Colon (tissue), 2 donors: ENCODE results near the gene HIP1.
"Not testable (repeated sequence)": the region's sequence is repeated elsewhere in the genome, so short reads cannot be mapped to it uniquely, and the experiment has no call there.

Experiments used
- FAIRE-seq: peaks from 2 replicates; lab custom pipeline; 2012; peaks lifted over from hg19 to GRCh38; lab: Jason Lieb, UNC
- donor health status: control.
- donor health status: control.

HIP1 gene

DNA sequence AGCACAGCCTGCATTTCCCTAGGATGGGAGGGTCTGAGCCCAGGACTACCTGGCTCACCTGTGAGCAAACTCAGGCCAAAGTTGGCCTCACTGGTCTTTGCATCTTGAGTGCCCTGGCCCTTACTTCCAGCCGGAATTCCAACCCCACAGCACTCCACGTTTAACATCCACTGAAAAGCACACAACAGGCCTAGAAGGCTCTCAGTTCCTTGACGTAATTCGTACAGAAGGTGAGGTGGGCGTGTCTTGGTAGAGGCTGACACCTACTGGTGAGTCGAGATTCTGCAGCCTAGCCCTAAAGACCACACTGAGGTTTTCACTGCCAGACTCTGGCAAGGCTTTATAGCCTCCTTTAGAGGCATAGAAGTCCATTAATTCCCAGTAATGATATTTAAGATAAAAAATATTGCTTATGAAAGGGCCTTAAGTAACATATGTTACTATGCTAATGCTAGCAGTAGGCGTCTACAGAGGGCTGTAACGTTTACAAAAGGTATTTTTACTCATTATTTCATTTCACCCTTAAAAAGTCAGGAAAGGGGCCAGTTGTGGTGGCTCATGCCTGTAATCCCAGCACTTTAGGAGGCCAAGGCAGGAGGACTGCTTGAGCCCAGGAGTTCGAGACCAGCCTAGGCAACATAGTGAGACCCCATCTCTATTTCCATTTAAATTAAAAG, 95.8 kb downstream of the HIP1 start:
- no peak for FAIRE-seq

DNA sequence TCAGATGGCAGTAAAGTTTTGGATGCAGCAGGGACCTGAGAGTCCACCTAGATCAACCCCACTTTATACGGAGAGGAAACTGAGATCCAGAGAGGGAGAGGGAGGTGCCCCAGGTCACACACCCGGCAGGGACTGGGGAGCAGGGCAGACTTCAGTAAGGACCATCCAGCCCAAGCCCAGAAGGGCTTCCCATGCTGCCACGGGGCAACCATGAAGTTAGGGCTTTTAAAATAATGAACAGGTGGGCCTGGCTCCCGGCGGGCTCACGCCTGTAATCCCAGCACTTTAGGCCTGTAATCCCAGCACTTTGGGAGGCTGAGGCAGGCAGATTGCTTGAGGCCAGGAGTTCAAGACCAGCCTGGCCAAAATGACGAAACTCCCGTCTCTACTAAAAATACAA, 98.5 kb downstream of the HIP1 start:
- FAIRE-seq = no peak

DNA sequence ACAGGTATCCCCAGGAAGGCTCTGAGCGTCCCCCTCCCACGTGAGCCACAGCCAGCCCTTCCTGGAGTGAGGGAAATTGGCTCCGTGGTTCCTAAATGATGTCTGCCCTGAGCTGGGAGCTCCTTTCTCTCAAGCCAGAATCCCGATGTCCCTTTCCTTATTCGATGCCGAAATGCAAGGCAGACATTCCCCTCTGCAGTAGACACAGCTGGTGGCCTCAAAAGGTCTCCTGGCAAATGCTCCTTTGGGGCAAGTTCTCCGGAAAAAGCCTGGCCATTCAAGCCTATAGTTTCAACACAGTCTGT, 98.9 kb downstream of the HIP1 start:
- FAIRE-seq = no peak

DNA sequence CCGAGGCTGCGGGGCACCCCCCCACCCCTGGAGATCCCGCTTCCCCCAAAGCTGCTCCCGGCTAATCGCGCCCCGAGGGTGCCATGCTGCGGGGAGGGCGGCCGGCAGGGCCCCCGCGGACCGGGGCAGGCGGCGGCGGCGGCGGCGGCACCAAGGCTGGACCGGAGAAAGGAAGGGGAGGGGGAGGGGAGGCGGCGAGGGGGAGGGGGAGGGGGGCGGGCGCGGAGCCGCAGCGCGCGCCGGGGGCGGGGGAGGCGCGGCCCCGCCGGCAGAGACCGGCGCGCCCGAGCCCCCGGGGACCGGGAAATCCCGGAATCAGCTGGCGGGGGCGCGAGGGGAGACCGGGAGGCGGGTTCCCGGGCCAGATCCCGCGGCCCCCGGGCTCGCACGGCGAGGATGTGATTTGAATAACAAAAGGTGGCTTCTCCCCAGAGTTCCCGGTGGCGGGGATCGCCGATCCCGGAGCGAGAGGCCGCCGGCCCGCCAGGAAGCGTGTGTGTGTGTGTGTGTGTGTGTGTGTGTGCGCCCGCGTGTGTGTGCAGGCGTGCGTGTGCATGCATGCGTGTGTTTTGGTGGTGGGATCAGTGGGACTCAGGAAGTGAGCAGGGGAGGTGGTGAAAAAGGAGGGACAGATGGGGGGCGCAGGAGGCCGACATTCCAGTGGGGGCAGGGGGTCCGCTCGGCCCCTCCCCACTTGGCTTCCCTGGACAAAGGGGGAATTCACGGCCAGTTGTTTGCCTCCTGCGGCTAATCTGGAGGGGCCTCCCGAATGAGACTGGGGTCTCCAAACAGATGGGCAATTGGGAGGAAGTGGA, 99.5 kb downstream of the HIP1 start:
- no peak for FAIRE-seq

DNA sequence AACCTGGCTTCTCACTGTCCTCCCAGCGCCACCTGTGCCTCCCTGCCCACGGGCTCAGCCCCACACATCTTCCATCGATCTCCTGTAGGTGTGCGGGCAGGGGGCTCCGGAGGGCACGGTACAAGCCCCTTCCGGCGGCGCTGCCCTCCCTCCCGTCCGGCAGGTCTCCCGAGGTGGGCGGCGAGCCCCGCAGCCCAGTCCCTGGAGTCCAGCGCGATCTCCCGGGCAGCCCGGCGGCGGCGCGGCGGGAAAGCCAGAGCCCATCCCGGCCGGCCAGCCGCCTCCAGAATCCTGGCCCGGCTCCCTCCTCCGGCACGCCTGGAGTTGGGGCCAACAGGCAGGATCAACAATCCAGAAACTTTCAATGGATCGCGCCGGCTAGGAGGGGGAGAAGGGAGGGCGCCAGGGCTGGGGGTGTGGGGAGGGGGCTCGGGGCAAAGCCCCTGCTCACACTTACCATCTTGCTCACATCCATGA, 100.1 kb downstream of the HIP1 start:
- no peak for FAIRE-seq

DNA sequence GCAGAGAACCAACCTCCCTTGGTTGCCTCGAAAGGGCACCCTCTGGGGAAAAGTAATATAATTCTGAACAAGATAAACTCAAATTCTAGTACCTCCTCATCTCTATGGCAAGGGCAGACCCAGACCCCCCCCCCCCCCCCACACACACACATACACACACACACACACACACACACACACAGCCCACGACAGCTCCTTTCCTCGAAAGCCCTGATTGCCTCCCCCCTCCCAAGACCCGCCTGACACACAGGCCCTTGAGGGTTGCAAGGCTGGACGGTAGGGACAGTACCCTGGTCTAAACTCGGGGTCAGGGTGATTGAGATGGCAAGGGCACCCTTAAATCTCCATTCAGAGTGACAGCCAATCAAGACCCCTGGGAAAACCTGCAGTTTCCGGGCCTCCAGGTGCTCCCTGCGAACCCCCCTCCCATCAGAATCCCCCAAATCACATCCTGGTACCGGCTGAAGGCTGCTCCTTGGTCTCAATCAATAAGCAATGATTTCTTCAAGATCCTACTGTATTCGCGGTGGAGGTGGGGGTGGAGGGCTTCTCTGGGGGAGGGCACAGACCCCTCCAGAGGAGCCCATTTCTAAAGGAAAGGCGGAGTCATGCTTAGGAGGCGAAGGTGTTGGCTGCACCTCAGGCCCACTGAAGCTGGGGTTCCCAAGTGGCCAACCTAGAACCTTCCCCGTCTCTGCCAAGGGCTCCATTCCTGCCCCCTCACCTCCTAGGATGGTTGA, 100.7 kb downstream of the HIP1 start:
- no peak for FAIRE-seq

DNA sequence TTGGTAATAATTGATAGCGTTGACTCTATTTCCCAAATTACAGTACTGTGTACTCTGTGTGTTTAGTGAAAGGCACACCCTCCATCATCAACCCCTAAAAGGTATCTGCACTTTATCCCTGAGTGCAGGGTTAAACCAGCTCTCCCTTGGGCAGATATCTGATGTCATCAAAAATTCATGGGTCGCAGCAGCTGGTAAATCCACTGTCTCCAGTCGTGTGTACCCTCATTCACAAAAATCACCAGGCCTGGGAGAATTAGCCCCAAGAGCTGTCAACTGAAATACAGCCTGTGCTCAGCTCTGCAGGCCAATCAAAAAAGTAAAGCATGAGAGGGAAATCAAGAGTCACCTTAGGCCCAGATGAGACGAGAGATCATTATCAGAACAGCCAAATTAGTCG, 103.7 kb downstream of the HIP1 start:
- no peak for FAIRE-seq

DNA sequence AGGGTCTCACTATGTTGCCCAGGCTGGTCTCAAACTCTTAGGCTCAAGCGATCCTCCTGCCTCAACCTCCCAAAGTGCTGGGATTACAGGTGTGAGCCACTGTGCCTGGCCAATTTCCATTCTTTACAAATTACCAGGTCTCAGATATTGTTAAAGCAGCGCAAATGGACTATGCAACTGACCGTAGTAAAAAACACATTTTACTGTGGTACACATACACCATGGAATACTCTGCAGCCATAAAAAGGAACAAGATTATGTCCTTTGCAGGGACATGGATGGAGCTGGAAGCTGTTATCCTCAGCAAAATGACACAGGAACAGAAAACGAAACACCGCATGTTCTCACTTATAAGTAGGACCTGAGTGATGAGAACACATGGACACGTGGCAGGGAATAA, 106.2 kb downstream of the HIP1 start:
- not testable (repeated sequence) for FAIRE-seq

DNA sequence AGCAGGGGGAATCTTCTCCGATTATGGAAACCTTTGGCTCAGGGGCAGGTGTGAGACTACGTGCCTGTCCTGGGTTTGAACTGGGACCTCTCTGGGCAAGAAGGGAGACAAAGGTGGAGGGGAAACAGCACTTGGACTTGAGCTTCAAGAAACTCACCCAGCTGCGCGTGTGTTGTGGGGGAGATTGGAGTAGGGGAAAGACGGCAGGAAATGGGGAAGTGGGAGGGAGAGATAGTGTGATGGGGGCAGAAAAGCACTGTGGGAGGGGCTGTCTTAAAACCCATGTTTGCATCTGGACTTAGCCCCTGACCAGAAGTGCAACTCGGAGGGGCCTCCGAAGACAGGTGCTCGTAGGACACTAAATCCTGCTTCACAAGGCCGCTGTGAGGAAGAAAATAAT, 107.0 kb downstream of the HIP1 start:
- no peak for FAIRE-seq

DNA sequence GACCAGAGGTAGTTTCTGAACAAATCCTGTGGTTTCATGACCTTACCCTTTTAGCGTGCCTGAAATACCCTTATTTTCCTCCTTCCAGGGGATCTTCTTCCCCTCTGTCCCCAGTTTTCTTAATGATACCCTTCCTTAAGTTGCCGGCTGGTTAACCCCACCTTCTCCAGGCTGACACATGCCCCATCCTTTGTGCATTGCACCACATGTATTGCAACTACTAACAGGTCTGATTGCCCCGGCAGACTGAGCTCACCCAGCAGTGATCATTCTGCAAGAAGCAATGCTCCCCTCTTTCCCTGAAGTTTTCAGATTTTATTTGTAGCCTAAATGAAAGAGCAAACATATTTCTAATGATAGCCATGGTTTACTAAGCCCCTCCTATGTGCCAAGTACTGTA, 108.2 kb downstream of the HIP1 start:
- FAIRE-seq = no peak

DNA sequence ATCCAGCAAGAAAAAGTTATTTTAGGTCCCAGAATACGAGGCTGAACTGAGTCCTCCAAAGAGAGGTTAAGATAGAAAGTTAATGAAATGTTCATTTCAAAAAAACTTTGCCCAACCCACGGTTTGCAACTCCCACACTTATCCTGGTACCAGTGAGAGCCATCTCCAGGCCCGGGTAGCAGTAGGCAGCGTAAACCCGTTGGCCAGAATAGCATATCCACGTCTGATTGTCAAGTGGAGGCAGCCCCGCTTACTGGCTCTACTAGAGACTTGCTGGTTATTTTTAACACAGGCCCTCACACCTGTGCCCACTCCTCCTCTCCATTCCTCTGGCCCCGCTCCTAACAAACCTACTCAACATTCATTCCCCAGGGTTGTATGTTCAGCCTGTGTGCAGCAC, 109.7 kb downstream of the HIP1 start:
- no peak for FAIRE-seq

DNA sequence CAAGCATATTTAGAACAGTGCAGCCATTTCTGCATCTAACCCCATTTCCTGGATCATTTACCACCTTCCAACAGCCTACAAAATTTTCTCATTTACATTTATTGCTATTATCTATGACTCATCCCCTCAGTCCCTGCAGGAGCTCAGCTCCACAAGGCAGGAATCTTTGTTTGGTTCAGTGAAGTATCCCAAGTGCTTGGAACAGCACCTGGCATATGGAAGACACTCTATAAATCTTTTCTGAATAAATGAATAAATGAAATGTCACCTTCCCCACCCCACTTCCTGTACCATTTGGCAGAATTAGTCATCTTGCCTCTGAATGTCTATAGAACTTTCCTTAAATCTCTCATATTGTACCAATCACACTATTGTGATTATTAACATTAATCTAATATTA, 110.7 kb downstream of the HIP1 start:
- no peak for FAIRE-seq

DNA sequence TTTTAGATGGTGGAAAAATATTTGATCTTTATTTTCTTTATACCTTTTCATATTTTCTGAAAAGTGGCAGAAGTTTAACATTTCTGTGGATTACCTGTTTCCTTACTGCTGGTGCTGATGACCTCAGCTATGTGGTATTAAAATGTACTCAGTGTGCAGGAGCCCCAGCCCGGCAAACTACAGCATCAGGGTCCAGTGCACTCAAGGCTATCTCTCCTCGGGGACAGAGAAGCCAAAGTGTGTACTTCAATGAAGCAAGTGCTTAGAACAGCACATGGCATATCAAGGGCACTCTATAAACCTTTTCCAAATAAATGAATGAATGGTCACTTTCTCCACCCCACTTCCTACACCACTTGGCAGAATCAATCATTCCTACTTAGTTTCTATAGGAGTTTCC, 111.8 kb downstream of the HIP1 start:
- FAIRE-seq = no peak

DNA sequence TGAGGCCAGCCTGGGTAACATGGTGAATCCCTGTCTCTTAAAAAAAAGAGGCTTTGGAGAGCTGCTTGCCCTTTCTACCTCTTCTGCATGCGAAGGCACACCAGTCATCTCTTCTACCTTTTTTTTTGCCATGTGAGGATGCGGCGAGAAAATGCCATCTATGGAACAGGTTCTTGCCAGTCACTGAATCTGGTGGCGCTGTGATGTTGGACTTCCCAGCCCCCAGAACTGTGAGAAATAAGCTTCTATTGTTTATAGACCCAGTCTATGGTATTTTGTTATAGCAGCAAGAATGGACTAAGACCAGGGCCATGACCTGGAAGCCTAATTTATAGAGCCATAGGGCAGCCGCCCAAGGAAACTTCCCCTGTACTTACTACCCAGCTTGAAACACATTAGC, 112.9 kb downstream of the HIP1 start:
- no peak for FAIRE-seq

DNA sequence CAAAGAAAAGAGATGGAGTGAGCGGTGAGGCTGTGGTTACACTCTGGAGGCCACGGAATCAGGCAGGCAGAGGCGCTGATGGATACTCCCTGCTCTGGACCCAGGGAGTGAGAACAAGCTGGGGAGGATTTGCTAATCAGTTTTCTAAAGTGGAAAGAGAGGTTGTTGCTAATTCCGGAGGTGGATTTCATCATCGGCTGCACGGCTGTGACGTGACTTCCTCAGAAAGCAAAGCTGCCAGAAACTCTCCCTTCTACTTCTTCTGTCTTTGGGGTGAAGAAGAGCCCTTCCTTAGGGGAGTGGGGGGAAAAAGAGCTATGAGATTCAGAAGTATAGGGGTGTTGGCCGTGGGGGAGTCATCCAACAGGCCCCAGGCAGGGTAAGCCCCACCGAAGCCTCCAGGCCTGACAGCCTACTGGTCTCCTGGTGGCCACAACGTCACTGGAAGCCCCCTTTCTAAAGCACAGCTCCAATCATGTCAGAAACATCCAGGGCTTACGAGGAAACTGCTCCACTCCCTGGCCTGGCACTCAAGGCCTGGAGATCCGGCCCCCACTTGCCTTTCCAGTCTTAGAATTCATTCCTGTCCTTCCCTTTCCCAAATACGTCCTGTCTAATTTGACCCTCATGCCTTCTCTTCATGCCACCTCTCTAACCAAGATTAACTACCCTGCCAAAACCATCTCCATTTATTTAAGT, 114.5 kb downstream of the HIP1 start:
- no peak for FAIRE-seq

DNA sequence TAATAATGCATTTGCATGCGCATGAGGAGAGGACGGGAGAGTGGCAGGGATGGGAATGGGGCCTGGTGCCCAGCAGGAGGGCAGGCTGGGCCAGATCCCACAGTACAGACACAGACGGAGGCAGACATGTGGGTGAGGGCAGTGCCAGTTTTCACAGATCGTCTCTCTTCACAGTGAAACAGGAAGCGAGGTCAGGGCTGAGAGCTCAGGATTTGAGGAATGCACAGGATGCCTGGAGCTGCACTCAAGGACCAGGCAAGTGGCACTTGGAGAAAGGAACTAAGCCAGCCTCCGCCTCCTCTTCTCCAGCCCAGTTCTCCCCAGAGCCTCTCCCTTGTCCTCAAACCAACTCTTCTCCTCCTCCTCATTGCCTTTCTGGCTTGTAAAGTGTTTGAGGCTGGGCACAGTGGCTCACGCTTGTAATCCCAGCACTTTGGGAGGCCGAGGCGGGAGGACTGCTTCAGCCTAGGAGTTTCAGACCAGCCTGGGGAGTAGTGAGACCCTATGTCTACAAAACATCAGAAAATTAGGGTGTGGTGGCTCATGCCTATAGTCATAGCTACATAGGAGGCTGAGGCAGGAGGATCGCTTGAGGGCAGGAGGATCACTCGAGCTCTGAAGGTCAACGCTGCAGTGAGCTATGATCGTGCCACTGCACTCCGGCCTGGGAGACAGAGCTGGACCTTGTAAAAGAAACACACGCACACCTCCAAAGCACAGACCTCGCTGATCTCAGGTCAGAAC, 115.2 kb downstream of the HIP1 start:
- no peak for FAIRE-seq

DNA sequence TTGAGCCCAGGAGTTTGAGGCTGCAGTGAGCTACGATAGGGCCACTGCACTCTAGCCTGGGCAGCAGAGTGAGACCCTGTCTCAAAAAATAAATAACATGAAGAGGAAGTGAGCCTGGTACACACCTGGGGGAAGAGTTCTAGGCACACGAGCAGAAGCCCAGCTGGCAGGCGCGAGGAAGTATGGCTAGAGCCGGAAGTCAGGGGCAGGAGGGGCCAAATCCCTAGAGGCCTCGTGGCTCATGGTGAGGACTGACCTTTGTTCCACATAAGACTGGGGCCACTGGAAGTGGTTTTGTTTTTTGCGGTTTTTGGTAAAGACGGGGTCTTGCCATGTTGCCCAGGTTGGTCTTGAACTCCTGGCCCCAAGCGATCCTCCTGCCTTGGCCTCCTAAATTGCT, 117.6 kb downstream of the HIP1 start:
- no peak for FAIRE-seq

DNA sequence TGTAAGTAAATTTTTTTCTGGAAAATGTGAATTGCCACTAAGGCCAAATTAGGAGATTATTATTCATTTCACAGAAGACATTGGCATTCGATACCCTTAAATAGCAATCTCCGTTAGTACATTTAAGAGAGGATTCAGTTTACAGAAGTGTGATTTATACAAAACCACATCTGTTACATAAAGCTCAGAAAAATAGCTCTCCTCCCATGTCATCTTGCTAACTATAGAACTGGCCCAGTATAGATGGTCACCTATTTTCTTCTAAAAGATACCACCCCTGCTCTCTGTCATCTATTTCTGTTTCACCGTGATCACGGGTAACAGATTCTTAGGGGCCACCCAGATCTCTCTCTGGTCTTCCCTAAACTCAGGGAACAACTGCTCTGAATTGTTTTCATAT, 119.1 kb downstream of the HIP1 start:
- no peak for FAIRE-seq

DNA sequence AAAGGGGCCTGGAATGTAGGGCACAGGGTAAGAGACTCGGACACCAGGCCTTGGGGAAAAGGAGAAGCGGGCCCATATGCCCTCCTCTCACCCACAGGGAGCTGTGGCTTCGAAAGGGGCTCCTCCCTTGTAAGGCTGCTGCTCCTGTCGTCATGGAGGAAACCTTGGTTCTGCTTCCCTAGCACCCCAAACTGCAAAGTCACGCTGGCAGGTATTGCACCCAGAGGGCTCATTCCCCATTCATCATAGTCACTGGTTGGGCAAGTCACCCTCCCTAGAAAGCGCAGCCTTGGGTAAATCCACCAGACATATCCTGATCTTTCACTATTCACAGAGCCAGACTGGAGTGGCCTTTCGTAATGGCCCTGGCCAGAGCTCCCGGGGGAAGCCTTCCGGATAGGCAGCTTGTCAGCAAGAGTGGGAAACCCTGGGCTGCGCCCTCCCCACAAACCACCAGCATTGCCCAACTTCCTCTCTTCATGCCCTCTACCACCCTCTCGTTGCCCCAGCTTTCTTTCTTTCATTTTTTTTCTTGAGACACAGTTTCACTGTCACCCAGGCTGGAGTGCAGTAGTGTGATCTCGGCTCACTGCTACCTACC, 121.0 kb downstream of the HIP1 start:
- FAIRE-seq = no peak

DNA sequence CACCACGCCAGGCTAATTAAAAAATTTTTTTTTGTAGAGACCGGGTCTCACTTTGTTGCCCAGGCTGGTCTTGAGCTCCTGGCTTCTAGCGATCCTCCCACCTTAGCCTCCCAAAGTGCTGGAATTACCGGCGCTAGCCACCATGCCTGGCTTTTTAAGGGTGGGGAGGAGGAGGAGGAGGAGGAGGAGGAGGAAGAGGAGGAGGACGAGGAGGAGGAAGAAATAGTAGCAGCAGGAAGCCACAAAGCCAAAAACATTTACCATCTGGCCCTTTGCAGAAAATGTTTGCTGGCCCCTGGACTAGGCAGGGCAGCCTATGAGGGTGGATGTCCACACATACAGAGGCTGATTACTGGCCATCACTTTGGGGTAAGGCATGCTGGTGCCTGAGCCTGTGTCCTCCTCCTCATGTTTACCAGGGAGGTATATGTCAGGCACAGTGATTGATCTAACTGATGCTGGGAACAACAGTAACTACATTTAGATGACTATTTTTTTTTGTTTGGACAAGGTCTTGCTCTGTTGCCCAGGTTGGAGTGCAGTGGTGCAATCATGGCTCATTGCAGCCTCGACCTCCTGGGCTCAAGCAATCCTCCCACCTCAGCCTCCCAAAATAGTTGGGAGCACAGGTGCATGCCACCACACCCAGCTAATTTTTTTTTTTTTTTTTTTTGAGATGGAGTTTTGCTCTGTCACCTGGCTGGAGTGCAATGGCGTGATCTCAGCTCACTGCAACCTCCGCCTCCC, 122.1 kb downstream of the HIP1 start:
- FAIRE-seq = no peak

DNA sequence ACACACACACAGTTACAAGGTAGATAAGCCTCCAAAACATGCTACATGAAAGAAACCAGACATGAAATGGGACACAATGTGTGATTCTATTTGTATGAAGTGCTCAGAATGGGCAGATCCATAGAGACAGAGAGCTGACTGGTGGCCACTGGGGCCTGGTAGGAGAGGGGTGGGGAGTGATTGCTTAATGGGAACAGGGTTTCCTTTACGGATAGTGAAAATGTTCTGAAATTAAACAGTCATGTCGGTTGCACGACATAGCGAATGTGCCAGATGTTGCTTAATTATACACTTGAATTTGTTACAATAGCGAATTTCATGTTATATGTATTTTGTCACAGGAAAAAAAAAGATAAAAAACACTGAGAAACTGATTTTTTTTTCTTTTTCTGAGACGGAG, 124.3 kb downstream of the HIP1 start:
- no peak for FAIRE-seq
